Thyroid gland (tissue), 4 donors: Measurements from ENCODE around the gene BTBD16. TPM values are rescaled to one million over a fixed set of nuclear protein-coding genes. Genes with fewer than 3 reads are reported as not detected.

Source experiments
- DNase-seq, 2 donors: peaks; one replicate each; pipeline ENCODE4 v3.0.0-alpha.2; 2019
- H3K27ac ChIP-seq, 3 donors: fragments of 200-600 bp; sonication (generic); 1 replicate in 2 of 3; 2 replicates in 1 of 3; pipeline ENCODE4 v1.5.1; 2016 to 2019; ENCODE audit warnings: mild to moderate bottlenecking in 1 of 3, moderate library complexity in 1 of 3
- H3K27me3 ChIP-seq: fragments of 200-600 bp; sonication (generic); one replicate; pipeline ENCODE4 v1.5.1; 2019
- H3K36me3 ChIP-seq, 2 donors: fragments of 200-600 bp; sonication (generic); one replicate each; pipeline ENCODE4 v1.5.1; 2016 to 2019
- H3K4me1 ChIP-seq, 2 donors: fragments of 200-600 bp; sonication (generic); one replicate each; pipeline ENCODE4 v1.5.1; 2017 to 2019
- H3K4me3 ChIP-seq, 3 donors: fragments of 200-600 bp; sonication (generic); replicated peaks in 1 of 3; 1 replicate in 2 of 3; 2 replicates in 1 of 3; pipeline ENCODE4 v1.5.1; 2016; ENCODE audit warnings: mild to moderate bottlenecking in 1 of 3
- H3K9me3 ChIP-seq: fragments of 200-600 bp; sonication (generic); one replicate; pipeline ENCODE4 v1.5.1; 2017
- CTCF ChIP-seq, 6 experiments: fragments of 200-600 bp in 3 of 6; fragments of 450-650 bp in 3 of 6; sonication (generic) in 3 of 6; IDR thresholded peaks; one replicate each; pipeline ENCODE4 v1.5.1; 2016 to 2019; ENCODE audit warnings: antibody characterized with exemption in 6 of 6, mild to moderate bottlenecking in 2 of 6, inconsistent platforms in 1 of 6, moderate library complexity in 1 of 6
- POLR2A ChIP-seq, 2 donors: fragments of 450-650 bp; IDR thresholded peaks; one replicate each; pipeline ENCODE4 v1.6.1; 2017; ENCODE audit warnings: antibody characterized with exemption in 2 of 2, mild to moderate bottlenecking in 2 of 2, moderate library complexity in 1 of 2
- WGBS, 2 donors: methylation state at CpG; one replicate each; pipeline ENCODE4 v1.1.5; 2017; 5-methylcytosine and 5-hydroxymethylcytosine counted together
- intact Hi-C: fragments of 100-400 bp; cut with DNase I; formaldehyde crosslinking; loops from one replicate; pipeline ENCODE4 v1.15.1; 2023
- total RNA-seq, 4 donors: library from RNA; depleted of rRNA; stranded (reverse); fragments of >200 nt; gene quantifications; one replicate each; pipeline ENCODE4 v1.2.3, GENCODE V29; 2016

BTBD16 gene
- total RNA-seq, 4 donors from 2014 or later: 0.11 TPM; not detected in 3

- intact Hi-C loops: loop anchor here (10.0 kb wide), 1 partner anchor 216 kb away; the partner anchor contains the start of gene DMBT1
- no peak for TF ChIP-seq POLR2A (IDR thresholded peaks at IDR 0.05)
- no peak for TF ChIP-seq CTCF (IDR thresholded peaks at IDR 0.05)
- DNase-seq: no peak
Measured at GRCh38 chr10:122348935-122349361, 77.9 kb downstream of the BTBD16 start.

GRCh38 chr10:122349758-122350369, 78.8 kb downstream of the BTBD16 start:
- no peak for TF ChIP-seq POLR2A (IDR thresholded peaks at IDR 0.05)
- no peak for TF ChIP-seq CTCF (IDR thresholded peaks at IDR 0.05)
- H3K9me3 ChIP-seq: no peaks in the 10 kb centered on the region
- peaks cover 0 to 12% of the 10 kb centered on the region in 2 donors for H3K4me1 ChIP-seq
- no peak overlapping the region for H3K4me3 ChIP-seq
- H3K27me3 ChIP-seq: no peaks in the 10 kb centered on the region
- DNase-seq: no peak
- no peak overlapping the region for H3K27ac ChIP-seq
- intact Hi-C loops: loop anchor here (10.0 kb wide), 1 partner anchor 215 kb away; the partner anchor contains the start of gene DMBT1
- H3K36me3 ChIP-seq: no peaks in the 10 kb centered on the region
- 75 to 100% methylated on average over 2 to 3 of the region's 3 CpGs for WGBS, 2 donors

More at GRCh38 chr10:122348935-122349361, 77.9 kb downstream of the BTBD16 start:
- 86 to 88% methylated on average over 7 of the region's 7 CpGs for WGBS, 2 donors
- Histone ChIP-seq H3K36me3 (no peaks in the 10 kb centered on the region), H3K27me3 (no peaks in the 10 kb centered on the region), H3K9me3 (no peaks in the 10 kb centered on the region), H3K4me3 (no peak overlapping the region), H3K4me1 (peaks cover 0 to 12% of the 10 kb centered on the region in 2 donors), H3K27ac (no peak overlapping the region)

GRCh38 chr10:122350893-122351292, 79.8 kb downstream of the BTBD16 start:
- H3K36me3 ChIP-seq: no peaks in the 10 kb centered on the region
- DNase-seq: no peak
- TF ChIP-seq POLR2A (IDR thresholded peaks at IDR 0.05) (no peak), CTCF (IDR thresholded peaks at IDR 0.05) (no peak)
- no peak overlapping the region for H3K4me3 ChIP-seq
- intact Hi-C loops: no loop called here
- H3K4me1 ChIP-seq: peaks cover 0 to 12% of the 10 kb centered on the region in 2 donors
- H3K27ac ChIP-seq: no peak overlapping the region
- no peaks in the 10 kb centered on the region for H3K9me3 ChIP-seq
- no peaks in the 10 kb centered on the region for H3K27me3 ChIP-seq
- WGBS, 2 donors: 74 to 84% methylated on average over 12 of the region's 12 CpGs

- H3K27me3 ChIP-seq: no peaks in the 10 kb centered on the region
- no peaks in the 10 kb centered on the region for H3K36me3 ChIP-seq
- TF ChIP-seq POLR2A (IDR thresholded peaks at IDR 0.05) (no peak), CTCF (IDR thresholded peaks at IDR 0.05) (no peak)
- H3K27ac ChIP-seq: no peak overlapping the region
- H3K9me3 ChIP-seq: no peaks in the 10 kb centered on the region
- no peak for DNase-seq
- no peak overlapping the region for H3K4me3 ChIP-seq
- H3K4me1 ChIP-seq: peaks cover 0 to 12% of the 10 kb centered on the region in 2 donors
- WGBS, 2 donors: 53 to 78% methylated on average over 8 of the region's 8 CpGs
- intact Hi-C loops: no loop called here
Measured at GRCh38 chr10:122352817-122353525, 81.9 kb downstream of the BTBD16 start.

GRCh38 chr10:122354383-122354782, 83.3 kb downstream of the BTBD16 start:
- no peak overlapping the region for H3K27ac ChIP-seq
- no peak for DNase-seq
- H3K4me3 ChIP-seq: no peak overlapping the region
- no peaks in the 10 kb centered on the region for H3K36me3 ChIP-seq
- 95 to 97% methylated on average over 2 of the region's 2 CpGs for WGBS, 2 donors
- H3K4me1 ChIP-seq: no peaks in the 10 kb centered on the region
- TF ChIP-seq POLR2A (IDR thresholded peaks at IDR 0.05) (no peak), CTCF (IDR thresholded peaks at IDR 0.05) (no peak)
- H3K9me3 ChIP-seq: no peaks in the 10 kb centered on the region
- no peaks in the 10 kb centered on the region for H3K27me3 ChIP-seq
- intact Hi-C loops: no loop called here
